Measurements from ENCODE around the gene NUP188.
A peak's percentile ranks its signal among the peaks of the same experiment; 100 is the strongest.

The NUP188 gene

DNA sequence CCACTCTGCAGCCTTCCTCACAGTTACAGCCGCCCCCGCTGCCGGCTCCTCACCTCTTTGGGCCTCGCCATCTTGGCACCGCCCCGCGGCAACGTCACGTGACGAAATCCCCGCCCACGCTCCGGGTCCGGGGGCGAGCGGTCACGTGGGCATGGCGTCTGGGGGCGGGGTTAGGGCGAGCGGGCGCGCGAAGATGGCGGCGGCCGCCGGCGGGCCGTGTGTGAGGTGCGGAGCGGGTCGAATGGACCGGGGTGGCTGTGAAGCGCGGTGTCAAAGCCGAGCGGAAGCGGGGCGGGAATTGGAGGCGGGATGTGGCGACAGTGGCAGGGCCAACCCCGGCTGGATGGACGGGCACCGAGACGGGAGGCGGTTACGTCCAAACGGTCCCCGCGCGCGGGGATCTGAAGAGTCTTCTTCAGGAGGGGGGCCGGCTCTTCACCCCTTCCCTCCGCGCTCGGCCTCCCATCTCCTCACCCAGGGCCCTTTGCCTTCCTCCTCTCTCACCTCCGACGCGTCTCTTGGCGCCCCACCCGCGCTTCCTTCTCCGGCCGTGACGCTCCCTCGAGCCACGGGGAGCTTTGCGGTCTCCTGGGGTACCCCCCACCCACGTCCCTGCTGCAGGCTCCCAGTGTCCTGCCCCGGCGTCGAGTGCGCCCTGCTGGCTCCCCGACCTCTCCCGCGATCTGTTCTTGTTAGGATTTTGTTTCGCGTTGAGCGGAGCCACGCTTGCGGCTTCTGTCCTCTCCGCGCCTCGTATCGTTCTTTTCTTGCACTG lies at the start of gene NUP188, which contains the start of gene DOLK:
Gene NUP188, plus strand, starts transcription at position 173 of the 775 bp plus-strand sequence. Its CDS starts 21 bp downstream, at position 194.
Gene DOLK, minus strand, starts transcription at position 77 of the 775 bp plus-strand sequence. CDS start 300 bp downstream, outside the sequence.
- no peaks in the 10 kb centered on the region for H3K9me3 ChIP-seq (ENCODE audit: low read length)
- peaks cover 2% of the 10 kb centered on the region for H3K36me3 ChIP-seq (ENCODE audit: insufficient read depth, low read length)
- H3K4me1 ChIP-seq (ENCODE audit: insufficient read depth, low read length): peaks cover 14% of the 10 kb centered on the region
- H3K27me3 ChIP-seq (ENCODE audit: control insufficient read depth in 1 of 2, insufficient read depth in 2 of 2, low read length in 2 of 2): no peaks in the 10 kb centered on the region
- H3K9ac ChIP-seq (ENCODE audit: low read length): peak within 1 kb of the TSS; percentile 85
- peak within 1 kb of the TSS; percentile 66 to 81 for H3K4me3 ChIP-seq (ENCODE audit: low read depth in 1 of 2, low read length in 2 of 2)
- peak within 1 kb of the TSS; percentile 93 for H3K27ac ChIP-seq (ENCODE audit: low read depth, low read length)

GRCh38 chr9:128898382-128898781 lies 49.1 kb upstream of the NUP188 start:
- Histone ChIP-seq H3K36me3 (ENCODE audit: insufficient read depth, low read length) (peaks cover 6% of the 10 kb centered on the region), H3K4me3 (ENCODE audit: low read depth in 1 of 2, low read length in 2 of 2) (no peak overlapping the region), H3K27ac (ENCODE audit: low read depth, low read length) (no peak overlapping the region), H3K4me1 (ENCODE audit: insufficient read depth, low read length) (peaks cover 7% of the 10 kb centered on the region), H3K9me3 (ENCODE audit: low read length) (no peaks in the 10 kb centered on the region), H3K9ac (ENCODE audit: low read length) (no peak overlapping the region), H3K27me3 (ENCODE audit: control insufficient read depth in 1 of 2, insufficient read depth in 2 of 2, low read length in 2 of 2) (no peaks in the 10 kb centered on the region)

DNA sequence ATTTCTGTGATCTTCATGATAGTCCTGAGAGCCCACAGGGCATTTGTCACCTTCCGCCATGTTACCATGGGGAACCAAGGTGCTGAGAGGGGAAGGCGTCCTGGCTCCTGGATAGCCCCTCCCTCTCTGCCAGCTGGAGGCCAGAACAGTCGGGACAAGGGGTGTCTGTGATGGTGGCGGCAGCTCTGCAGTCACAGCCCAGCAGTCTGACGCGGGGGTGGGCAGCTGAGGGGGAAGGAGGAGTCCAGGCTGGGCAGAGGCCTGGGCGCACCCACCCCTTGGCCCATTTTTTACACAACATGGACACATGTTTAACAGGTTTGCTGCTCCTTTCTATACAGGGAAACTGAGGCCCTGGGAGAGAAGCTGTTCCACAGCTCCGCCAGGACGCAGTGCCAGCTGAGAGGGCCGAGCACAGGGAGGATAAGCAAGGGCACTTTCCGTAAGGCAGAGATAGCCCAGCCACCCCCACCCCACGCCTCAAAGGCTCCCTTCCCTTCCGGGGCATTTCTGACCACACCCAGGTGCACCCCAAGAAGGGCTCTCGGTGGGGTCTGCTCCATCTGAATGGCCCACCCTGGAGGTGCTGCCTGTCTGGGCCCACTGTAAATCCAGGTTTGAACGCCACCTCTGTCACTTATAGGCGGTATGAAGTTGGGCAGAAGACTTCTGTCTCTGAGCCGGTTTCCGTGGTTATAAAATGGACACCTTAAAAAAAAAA lies 48.5 kb upstream of the NUP188 start:
- H3K36me3 ChIP-seq (ENCODE audit: insufficient read depth, low read length): peaks cover 6% of the 10 kb centered on the region
- H3K27me3 ChIP-seq (ENCODE audit: control insufficient read depth in 1 of 2, insufficient read depth in 2 of 2, low read length in 2 of 2): no peaks in the 10 kb centered on the region
- H3K4me1 ChIP-seq (ENCODE audit: insufficient read depth, low read length): peaks cover 5% of the 10 kb centered on the region
- H3K27ac ChIP-seq (ENCODE audit: low read depth, low read length): no peak overlapping the region
- no peak overlapping the region for H3K9ac ChIP-seq (ENCODE audit: low read length)
- H3K4me3 ChIP-seq (ENCODE audit: low read depth in 1 of 2, low read length in 2 of 2): no peak overlapping the region
- no peaks in the 10 kb centered on the region for H3K9me3 ChIP-seq (ENCODE audit: low read length)

DNA sequence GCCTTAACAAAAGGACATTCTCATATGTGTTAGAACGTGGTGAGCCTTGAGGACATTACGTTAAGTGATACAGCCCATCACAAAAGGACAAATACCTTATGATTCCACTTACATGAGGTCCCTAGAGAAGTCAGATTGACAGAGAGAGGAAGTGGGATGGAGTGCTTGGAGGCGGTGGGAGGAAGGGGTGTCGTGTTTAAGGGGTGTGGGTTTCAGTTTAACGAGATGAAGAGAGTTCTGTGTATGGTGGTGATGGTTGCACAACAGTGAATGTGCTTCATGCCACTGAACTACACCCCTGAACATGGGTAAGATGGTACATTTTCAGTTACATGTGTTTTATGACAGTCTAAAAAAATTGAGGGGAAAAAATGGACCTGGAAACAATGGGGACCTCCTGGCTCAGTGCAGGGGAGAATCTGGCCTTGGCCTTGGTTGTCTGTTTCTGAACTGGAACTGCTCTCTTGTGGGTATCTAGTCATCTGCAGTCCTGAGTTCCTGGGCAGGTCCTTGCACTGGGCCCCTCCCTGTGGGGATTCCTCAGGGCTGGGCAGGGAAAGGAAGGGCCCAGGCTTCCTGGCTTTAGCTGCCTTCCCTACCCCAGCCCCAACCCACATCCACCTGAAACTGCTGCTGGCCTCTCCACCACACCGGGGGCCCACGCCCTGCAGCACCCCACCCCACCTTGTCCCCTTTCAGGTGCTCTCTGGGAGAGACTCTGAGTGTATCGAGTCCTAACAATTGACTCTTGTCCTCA lies 47.8 kb upstream of the NUP188 start:
- Histone ChIP-seq H3K9ac (ENCODE audit: low read length) (no peak overlapping the region), H3K27me3 (ENCODE audit: control insufficient read depth in 1 of 2, insufficient read depth in 2 of 2, low read length in 2 of 2) (no peaks in the 10 kb centered on the region), H3K4me3 (ENCODE audit: low read depth in 1 of 2, low read length in 2 of 2) (no peak overlapping the region), H3K9me3 (ENCODE audit: low read length) (no peaks in the 10 kb centered on the region), H3K4me1 (ENCODE audit: insufficient read depth, low read length) (peaks cover 5% of the 10 kb centered on the region), H3K36me3 (ENCODE audit: insufficient read depth, low read length) (peaks cover 6% of the 10 kb centered on the region), H3K27ac (ENCODE audit: low read depth, low read length) (no peak overlapping the region)

DNA sequence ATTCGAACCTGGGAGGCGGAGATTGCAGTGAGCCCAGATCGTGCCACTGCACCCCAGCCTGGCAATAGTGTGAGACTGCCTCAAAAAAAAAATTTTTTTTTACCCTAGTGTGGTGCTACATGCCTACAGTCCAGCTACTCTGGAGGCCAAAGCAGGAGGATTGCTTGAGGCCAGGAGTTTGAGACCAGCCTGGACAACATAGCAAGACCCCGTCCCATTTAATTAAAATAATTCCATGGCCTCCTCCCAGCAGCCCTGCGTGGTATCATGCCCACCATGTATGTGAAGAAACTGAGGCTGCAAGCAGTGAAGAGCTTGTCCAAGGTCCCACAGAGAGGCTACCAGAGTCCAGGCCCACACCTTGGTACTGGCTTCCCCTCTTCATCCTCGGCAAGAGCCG lies 46.1 kb upstream of the NUP188 start:
- peaks cover 5% of the 10 kb centered on the region for H3K4me1 ChIP-seq (ENCODE audit: insufficient read depth, low read length)
- H3K4me3 ChIP-seq (ENCODE audit: low read depth in 1 of 2, low read length in 2 of 2): no peak overlapping the region
- peaks cover 6% of the 10 kb centered on the region for H3K36me3 ChIP-seq (ENCODE audit: insufficient read depth, low read length)
- no peaks in the 10 kb centered on the region for H3K27me3 ChIP-seq (ENCODE audit: control insufficient read depth in 1 of 2, insufficient read depth in 2 of 2, low read length in 2 of 2)
- H3K27ac ChIP-seq (ENCODE audit: low read depth, low read length): no peak overlapping the region
- no peaks in the 10 kb centered on the region for H3K9me3 ChIP-seq (ENCODE audit: low read length)
- H3K9ac ChIP-seq (ENCODE audit: low read length): no peak overlapping the region

DNA sequence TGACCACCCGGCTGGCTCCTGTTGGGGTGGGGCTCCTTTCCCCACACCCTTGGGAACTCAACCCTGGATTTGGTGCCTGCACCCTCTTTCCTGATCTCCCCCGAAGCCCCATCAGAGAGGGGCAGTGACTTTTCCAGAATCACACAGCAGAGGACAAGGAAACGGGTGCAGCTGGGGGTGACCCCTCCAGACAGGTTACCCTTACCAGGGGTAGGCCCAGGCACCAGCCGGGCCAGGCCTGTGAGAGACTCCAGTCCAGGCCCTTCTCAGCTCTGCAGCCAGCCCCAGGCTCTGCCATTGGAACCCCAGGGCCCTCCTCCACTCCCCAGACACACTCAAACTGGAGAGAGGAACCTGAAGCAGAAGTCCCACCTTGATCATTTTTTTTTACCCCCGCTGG lies 45.7 kb upstream of the NUP188 start:
- no peaks in the 10 kb centered on the region for H3K9me3 ChIP-seq (ENCODE audit: low read length)
- peaks cover 6% of the 10 kb centered on the region for H3K36me3 ChIP-seq (ENCODE audit: insufficient read depth, low read length)
- H3K9ac ChIP-seq (ENCODE audit: low read length): no peak overlapping the region
- H3K27ac ChIP-seq (ENCODE audit: low read depth, low read length): no peak overlapping the region
- no peak overlapping the region for H3K4me3 ChIP-seq (ENCODE audit: low read depth in 1 of 2, low read length in 2 of 2)
- H3K27me3 ChIP-seq (ENCODE audit: control insufficient read depth in 1 of 2, insufficient read depth in 2 of 2, low read length in 2 of 2): no peaks in the 10 kb centered on the region
- H3K4me1 ChIP-seq (ENCODE audit: insufficient read depth, low read length): peaks cover 9% of the 10 kb centered on the region

- Histone ChIP-seq H3K27me3 (ENCODE audit: control insufficient read depth in 1 of 2, insufficient read depth in 2 of 2, low read length in 2 of 2) (no peaks in the 10 kb centered on the region), H3K9ac (ENCODE audit: low read length) (no peak overlapping the region), H3K9me3 (ENCODE audit: low read length) (no peaks in the 10 kb centered on the region), H3K4me3 (ENCODE audit: low read depth in 1 of 2, low read length in 2 of 2) (no peak overlapping the region), H3K36me3 (ENCODE audit: insufficient read depth, low read length) (peaks cover 10% of the 10 kb centered on the region), H3K4me1 (ENCODE audit: insufficient read depth, low read length) (peaks cover 10% of the 10 kb centered on the region), H3K27ac (ENCODE audit: low read depth, low read length) (no peak overlapping the region)
Measured at GRCh38 chr9:128902351-128903078, 45.0 kb upstream of the NUP188 start.

DNA sequence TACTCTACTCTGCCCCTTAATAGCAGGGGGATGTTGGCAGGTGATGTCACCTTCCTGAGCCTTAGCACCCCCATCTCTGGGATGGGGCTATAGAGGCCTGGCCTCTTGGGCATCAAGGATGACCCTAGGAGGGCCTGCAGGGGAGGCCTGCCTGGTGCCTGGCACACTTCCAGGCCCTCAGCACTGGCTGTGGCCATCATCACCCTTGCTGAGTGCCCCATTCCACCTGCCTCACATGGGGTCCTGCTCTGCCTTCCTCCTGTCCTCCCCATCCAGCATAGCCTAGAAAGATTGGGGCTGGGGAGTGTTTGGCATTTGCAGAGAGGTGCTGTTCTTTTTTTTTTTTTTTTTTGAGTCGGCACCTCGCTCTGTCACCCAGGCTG lies 44.4 kb upstream of the NUP188 start:
- Histone ChIP-seq H3K27ac (ENCODE audit: low read depth, low read length) (no peak overlapping the region), H3K4me3 (ENCODE audit: low read depth in 1 of 2, low read length in 2 of 2) (no peak overlapping the region), H3K4me1 (ENCODE audit: insufficient read depth, low read length) (peaks cover 9% of the 10 kb centered on the region), H3K9me3 (ENCODE audit: low read length) (no peaks in the 10 kb centered on the region), H3K9ac (ENCODE audit: low read length) (no peak overlapping the region), H3K36me3 (ENCODE audit: insufficient read depth, low read length) (peaks cover 16% of the 10 kb centered on the region), H3K27me3 (ENCODE audit: control insufficient read depth in 1 of 2, insufficient read depth in 2 of 2, low read length in 2 of 2) (no peaks in the 10 kb centered on the region)

GRCh38 chr9:128903871-128904620 lies 43.5 kb upstream of the NUP188 start:
- Histone ChIP-seq H3K9me3 (ENCODE audit: low read length) (no peaks in the 10 kb centered on the region), H3K9ac (ENCODE audit: low read length) (no peak overlapping the region), H3K4me3 (ENCODE audit: low read depth in 1 of 2, low read length in 2 of 2) (no peak overlapping the region), H3K27ac (ENCODE audit: low read depth, low read length) (no peak overlapping the region), H3K4me1 (ENCODE audit: insufficient read depth, low read length) (peaks cover 5% of the 10 kb centered on the region), H3K27me3 (ENCODE audit: control insufficient read depth in 1 of 2, insufficient read depth in 2 of 2, low read length in 2 of 2) (no peaks in the 10 kb centered on the region), H3K36me3 (ENCODE audit: insufficient read depth, low read length) (peaks cover 25% of the 10 kb centered on the region)

DNA sequence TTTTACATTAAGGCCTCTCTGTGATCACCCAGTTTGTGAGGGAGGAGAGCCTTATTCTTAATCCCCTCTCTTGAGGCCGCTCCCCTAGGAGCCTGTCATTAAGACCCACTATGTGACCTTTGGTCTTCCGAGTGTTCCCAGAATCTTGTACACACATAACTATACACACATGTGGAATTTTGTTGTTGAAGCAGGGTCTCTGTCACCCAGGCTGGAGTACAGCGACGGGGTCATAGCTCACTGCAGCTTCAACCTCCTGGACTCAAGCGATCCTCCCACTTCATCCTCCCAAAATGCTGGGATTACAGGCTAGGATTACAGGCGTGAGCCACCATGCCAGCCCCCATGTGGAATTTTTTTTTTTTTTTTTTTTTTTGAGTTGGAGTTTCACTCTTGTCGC lies 41.5 kb upstream of the NUP188 start:
- peaks cover 29% of the 10 kb centered on the region for H3K36me3 ChIP-seq (ENCODE audit: insufficient read depth, low read length)
- no peak overlapping the region for H3K27ac ChIP-seq (ENCODE audit: low read depth, low read length)
- H3K9me3 ChIP-seq (ENCODE audit: low read length): no peaks in the 10 kb centered on the region
- H3K4me1 ChIP-seq (ENCODE audit: insufficient read depth, low read length): peaks cover 11% of the 10 kb centered on the region
- H3K9ac ChIP-seq (ENCODE audit: low read length): no peak overlapping the region
- no peaks in the 10 kb centered on the region for H3K27me3 ChIP-seq (ENCODE audit: control insufficient read depth in 1 of 2, insufficient read depth in 2 of 2, low read length in 2 of 2)
- no peak overlapping the region for H3K4me3 ChIP-seq (ENCODE audit: low read depth in 1 of 2, low read length in 2 of 2)
